Neural cell (in vitro differentiated cells): ENCODE data around the gene MGAT4B.

Experiments
- CTCF ChIP-seq: fragments of 450-650 bp; IDR thresholded peaks from 2 replicates; pipeline ENCODE4 v1.5.1; 2014; ENCODE audit warnings: antibody characterized with exemption, mild to moderate bottlenecking, moderate library complexity; ENCODE audit not compliant: poor library complexity, severe bottlenecking
- POLR2AphosphoS5 ChIP-seq: IDR thresholded peaks from 2 replicates; pipeline ENCODE4 v1.6.1; 2012
- REST ChIP-seq: IDR thresholded peaks from 2 replicates; pipeline ENCODE4 v1.6.1; 2012; ENCODE audit warnings: borderline replicate concordance

GRCh38 chr5:179819296-179820126 lies 12.8 kb upstream of the MGAT4B start:
- no peak for TF ChIP-seq CTCF
- no peak for TF ChIP-seq POLR2AphosphoS5
- TF ChIP-seq REST = no peak
